ENCODE results near the gene MTCL1. TPM values are rescaled to one million over a fixed set of nuclear protein-coding genes. Genes with fewer than 3 reads are reported as not detected.

MTCL1 gene
- total and polyA plus RNA-seq, 9 of the 15 experiments (the other 6 are each of a cell fraction or from before 2014, with no cell fraction given), result 0.21 to 7.4 (median 3.7) TPM

GRCh38 chr18:8835521-8835953, 130.2 kb downstream of the MTCL1 start (continued):
- TF ChIP-seq, protein P1, sequence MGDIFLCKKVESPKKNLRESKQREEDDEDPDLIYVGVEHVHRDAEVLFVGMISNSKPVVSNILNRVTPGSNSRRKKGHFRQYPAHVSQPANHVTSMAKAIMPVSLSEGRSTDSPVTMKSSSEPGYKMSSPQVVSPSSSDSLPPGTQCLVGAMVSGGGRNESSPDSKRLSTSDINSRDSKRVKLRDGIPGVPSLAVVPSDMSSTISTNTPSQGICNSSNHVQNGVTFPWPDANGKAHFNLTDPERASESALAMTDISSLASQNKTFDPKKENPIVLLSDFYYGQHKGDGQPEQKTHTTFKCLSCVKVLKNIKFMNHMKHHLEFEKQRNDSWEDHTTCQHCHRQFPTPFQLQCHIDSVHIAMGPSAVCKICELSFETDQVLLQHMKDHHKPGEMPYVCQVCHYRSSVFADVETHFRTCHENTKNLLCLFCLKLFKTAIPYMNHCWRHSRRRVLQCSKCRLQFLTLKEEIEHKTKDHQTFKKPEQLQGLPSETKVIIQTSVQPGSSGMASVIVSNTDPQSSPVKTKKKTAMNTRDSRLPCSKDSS (IDR thresholded peaks at IDR 0.05; ENCODE audit: low read depth, partially characterized antibody), result no peak
- TF ChIP-seq FOXK2 (conservative IDR thresholded peaks at IDR 0.05 in 1 of 2, IDR thresholded peaks at IDR 0.05 in 1 of 2; ENCODE audit: low read depth in 2 of 2), result no peak
- TF ChIP-seq, protein P2, sequence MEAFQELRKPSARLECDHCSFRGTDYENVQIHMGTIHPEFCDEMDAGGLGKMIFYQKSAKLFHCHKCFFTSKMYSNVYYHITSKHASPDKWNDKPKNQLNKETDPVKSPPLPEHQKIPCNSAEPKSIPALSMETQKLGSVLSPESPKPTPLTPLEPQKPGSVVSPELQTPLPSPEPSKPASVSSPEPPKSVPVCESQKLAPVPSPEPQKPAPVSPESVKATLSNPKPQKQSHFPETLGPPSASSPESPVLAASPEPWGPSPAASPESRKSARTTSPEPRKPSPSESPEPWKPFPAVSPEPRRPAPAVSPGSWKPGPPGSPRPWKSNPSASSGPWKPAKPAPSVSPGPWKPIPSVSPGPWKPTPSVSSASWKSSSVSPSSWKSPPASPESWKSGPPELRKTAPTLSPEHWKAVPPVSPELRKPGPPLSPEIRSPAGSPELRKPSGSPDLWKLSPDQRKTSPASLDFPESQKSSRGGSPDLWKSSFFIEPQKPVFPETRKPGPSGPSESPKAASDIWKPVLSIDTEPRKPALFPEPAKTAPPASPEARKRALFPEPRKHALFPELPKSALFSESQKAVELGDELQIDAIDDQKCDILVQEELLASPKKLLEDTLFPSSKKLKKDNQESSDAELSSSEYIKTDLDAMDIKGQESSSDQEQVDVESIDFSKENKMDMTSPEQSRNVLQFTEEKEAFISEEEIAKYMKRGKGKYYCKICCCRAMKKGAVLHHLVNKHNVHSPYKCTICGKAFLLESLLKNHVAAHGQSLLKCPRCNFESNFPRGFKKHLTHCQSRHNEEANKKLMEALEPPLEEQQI (IDR thresholded peaks at IDR 0.05), result no peak
- no peak for TF ChIP-seq XRCC4 (IDR thresholded peaks at IDR 0.05; ENCODE audit: extremely low read depth, insufficient read depth, insufficient read length)
- TF ChIP-seq ADNP (tag; IDR thresholded peaks at IDR 0.05), result no peak
- no peak for TF ChIP-seq YBX1 (IDR thresholded peaks at IDR 0.05)
- TF ChIP-seq ETV5 (CRISPR knock-in tag; IDR thresholded peaks at IDR 0.05; ENCODE audit: low read depth), result no peak
- TF ChIP-seq ZSCAN29 (IDR thresholded peaks at IDR 0.05), result no peak
- TF ChIP-seq, protein P3, sequence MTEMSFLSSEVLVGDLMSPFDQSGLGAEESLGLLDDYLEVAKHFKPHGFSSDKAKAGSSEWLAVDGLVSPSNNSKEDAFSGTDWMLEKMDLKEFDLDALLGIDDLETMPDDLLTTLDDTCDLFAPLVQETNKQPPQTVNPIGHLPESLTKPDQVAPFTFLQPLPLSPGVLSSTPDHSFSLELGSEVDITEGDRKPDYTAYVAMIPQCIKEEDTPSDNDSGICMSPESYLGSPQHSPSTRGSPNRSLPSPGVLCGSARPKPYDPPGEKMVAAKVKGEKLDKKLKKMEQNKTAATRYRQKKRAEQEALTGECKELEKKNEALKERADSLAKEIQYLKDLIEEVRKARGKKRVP (CRISPR knock-in tag; IDR thresholded peaks at IDR 0.05), result no peak
- TF ChIP-seq STAT6 (CRISPR knock-in tag; IDR thresholded peaks at IDR 0.05), result no peak
- no peak for TF ChIP-seq SMC3 (conservative IDR thresholded peaks at IDR 0.05; ENCODE audit: insufficient read depth, low read depth, low read length)

Measured in K562 (cell line).